GM12878 (cell line): ENCODE data around the gene PYGM. TPM values are rescaled to one million over a fixed set of nuclear protein-coding genes. Genes with fewer than 3 reads are reported as not detected.

Experiments used
- ATAC-seq: fragments of 200-7000 bp; cut with Tn5 transposase; 3 replicates; pipeline ENCODE4 v1.9.1; 2020; ENCODE audit warnings: mild to moderate bottlenecking, moderate library complexity
- BruUV-seq: library from RNA; stranded (reverse); fragments of 400-500 nt; replicated peaks from 2 replicates; lab custom pipeline; 2021; lab: Mats Ljungman, UMichigan
- CTCF ChIA-PET: fragments of 300-600 bp; sonication (Branson Sonifier 250); formaldehyde crosslinking; extraction: SDS; loops from one replicate; lab custom pipeline; 2021; ENCODE audit warnings: inconsistent platforms; lab: Yijun Ruan, JAX
- POLR2A ChIA-PET: fragments of 350-600 bp; formaldehyde crosslinking; extraction: SDS; loops from one replicate; lab custom pipeline; 2021; ENCODE audit warnings: inconsistent platforms; lab: Charles Lee
- RAD21 ChIA-PET: fragments of 300-600 bp; sonication (Branson Sonifier 250); formaldehyde crosslinking; loops from one replicate; lab custom pipeline; 2023; ENCODE audit warnings: antibody characterized with exemption; ENCODE audit not compliant: unreplicated experiment; lab: Charles Lee
- SMC1A ChIA-PET: fragments of 300-600 bp; sonication (Branson Sonifier 250); formaldehyde crosslinking; loops from one replicate; lab custom pipeline; 2023; ENCODE audit not compliant: unreplicated experiment, uncharacterized antibody; lab: Charles Lee
- DNase-seq: peaks from one replicate; pipeline ENCODE4 v3.0.0-alpha.2; 2011; ENCODE audit warnings: low read depth, low spot score
- FAIRE-seq: peaks from 3 replicates; lab custom pipeline; 2011; peaks lifted over from hg19 to GRCh38; lab: Jason Lieb, UNC
- H2AFZ ChIP-seq: 2 replicates; pipeline ENCODE4 v1.6.0; 2011; ENCODE audit warnings: low read depth, low read length, control low read depth; ENCODE audit not compliant: control insufficient read depth
- H3K27ac ChIP-seq: 2 replicates; pipeline ENCODE4 v1.5.1; 2011; ENCODE audit warnings: control low read depth; ENCODE audit not compliant: control insufficient read depth, insufficient read depth
- H3K27me3 ChIP-seq, 2 experiments: replicated peaks in 1 of 2; 2 replicates each; pipeline versions ENCODE4 v1.6.0 to v1.6.1; 2011; ENCODE audit warnings: low read length in 1 of 2; ENCODE audit not compliant: control insufficient read depth in 2 of 2, insufficient read depth in 2 of 2
- H3K36me3 ChIP-seq, 2 experiments: 2 replicates each; pipeline ENCODE4 v1.5.1; 2011; ENCODE audit warnings: low read length in 1 of 2; ENCODE audit not compliant: control insufficient read depth in 2 of 2, insufficient read depth in 2 of 2
- H3K4me1 ChIP-seq: 2 replicates; pipeline ENCODE4 v1.6.1; 2011; ENCODE audit warnings: mild to moderate bottlenecking, low read length, moderate library complexity, mixed read lengths; ENCODE audit not compliant: control insufficient read depth, insufficient read depth
- H3K4me2 ChIP-seq: 2 replicates; pipeline ENCODE4 v1.6.0; 2011; ENCODE audit warnings: control low read depth; ENCODE audit not compliant: control insufficient read depth, insufficient read depth
- H3K4me3 ChIP-seq: fragments of 200-600 bp; sonication (generic); 2 replicates; pipeline ENCODE4 v1.5.1; 2016
- H3K79me2 ChIP-seq: 2 replicates; pipeline ENCODE4 v1.6.0; 2011; ENCODE audit warnings: low read length; ENCODE audit not compliant: control insufficient read depth, insufficient read depth
- H3K9ac ChIP-seq: 2 replicates; pipeline ENCODE4 v1.8.0; 2011; ENCODE audit warnings: low read length, control low read depth, mixed read lengths; ENCODE audit not compliant: control insufficient read depth, insufficient read depth
- H3K9me3 ChIP-seq: replicated peaks from 3 replicates; pipeline ENCODE4 v1.5.1; 2011; ENCODE audit warnings: mild to moderate bottlenecking, low read length; ENCODE audit not compliant: control insufficient read depth, insufficient read depth
- H4K20me1 ChIP-seq: 2 replicates; pipeline ENCODE4 v1.6.0; 2011; ENCODE audit not compliant: control insufficient read depth, insufficient read depth
- BMI1 ChIP-seq: fragments of 450-650 bp; IDR thresholded peaks from 2 replicates; pipeline ENCODE4 v1.6.1; 2016; ENCODE audit warnings: mild to moderate bottlenecking, moderate library complexity, borderline replicate concordance
- CHD1 ChIP-seq: IDR thresholded peaks from 2 replicates; pipeline ENCODE4 v1.6.1; 2012; ENCODE audit warnings: low read depth, low read length, improper control_type of control experiment
- ESRRA ChIP-seq: IDR thresholded peaks from 2 replicates; pipeline ENCODE4 v1.6.1; 2012; ENCODE audit warnings: mild to moderate bottlenecking, low read length, improper control_type of control experiment
- MTA2 ChIP-seq: fragments of 450-650 bp; IDR thresholded peaks from 2 replicates; pipeline ENCODE4 v1.6.1; 2016; ENCODE audit warnings: low read depth, mild to moderate bottlenecking, moderate library complexity
- RAD51 ChIP-seq: fragments of 450-650 bp; IDR thresholded peaks from 2 replicates; pipeline ENCODE4 v1.6.1; 2016; ENCODE audit warnings: moderate library complexity, mild to moderate bottlenecking, inconsistent platforms
- RFX5 ChIP-seq: IDR thresholded peaks from 2 replicates; pipeline ENCODE4 v1.6.1; 2011; ENCODE audit warnings: low read depth, low read length, improper control_type of control experiment
- SMAD5 ChIP-seq: IDR thresholded peaks from 2 replicates; pipeline ENCODE4 v1.6.1; 2016; ENCODE audit warnings: antibody characterized with exemption, low read depth
- SPI1 ChIP-seq: IDR thresholded peaks from 2 replicates; pipeline ENCODE4 v1.6.1; 2011; ENCODE audit warnings: low read depth, mild to moderate bottlenecking, low read length, moderate library complexity, borderline replicate concordance; ENCODE audit not compliant: insufficient read depth
- WGBS: methylation state at CpG from one replicate; pipeline ENCODE4 v1.1.6; 2016; ENCODE audit warnings: low lambda C conversion rate; ENCODE audit not compliant: insufficient replicate concordance, insufficient coverage; ENCODE audit errors: missing lambda C conversion rate; 5-methylcytosine and 5-hydroxymethylcytosine counted together
- in situ Hi-C: fragments of 300-500 bp; cut with MboI; formaldehyde crosslinking; loops from 9 replicates; pipeline ENCODE4 v1.14.3; 2018; ENCODE audit warnings: mixed read lengths
- intact Hi-C: fragments of 100-400 bp; cut with micrococcal nuclease; formaldehyde crosslinking; loops from one replicate; pipeline ENCODE4 v1.14.2; 2022; ENCODE audit not compliant: unreplicated experiment
- polyA plus RNA-seq, 11 experiments: library from polyadenylated mRNA; depleted of rRNA in 4 of 11; unstranded in 6 of 11; stranded (reverse) in 5 of 11; fragments of >200 nt; fragmentation: Nextera tagmentation in 4 of 11; fragmentation: Illumina TruSeq in 1 of 11; extraction: Ambion mirVana in 4 of 11; extraction: Trizol in 1 of 11; gene quantifications; 1 replicate in 1 of 11; 2 replicates in 10 of 11; pipeline versions ENCODE4 v1.2.1 to v1.2.3, GENCODE V29; 2011 to 2016; ENCODE audit warnings: inconsistent platforms in 2 of 11, missing spikeins in 2 of 11, low read depth in 1 of 11
- total RNA-seq, 4 experiments: library from RNA; depleted of rRNA in 3 of 4; stranded (reverse); fragments of >200 nt in 3 of 4; fragmentation: Illumina TruSeq in 1 of 4; extraction: Trizol in 1 of 4; gene quantifications; 2 replicates each; pipeline versions ENCODE4 v1.2.1 to v1.2.3, GENCODE V29; 2013 to 2021

Gene PYGM
- total and polyA plus RNA-seq, 10 of the 15 experiments (the other 5 are each of a cell fraction or from before 2014, with no cell fraction given) = 0.04 to 3.7 (median 0.27) TPM; not detected in 1

DNA sequence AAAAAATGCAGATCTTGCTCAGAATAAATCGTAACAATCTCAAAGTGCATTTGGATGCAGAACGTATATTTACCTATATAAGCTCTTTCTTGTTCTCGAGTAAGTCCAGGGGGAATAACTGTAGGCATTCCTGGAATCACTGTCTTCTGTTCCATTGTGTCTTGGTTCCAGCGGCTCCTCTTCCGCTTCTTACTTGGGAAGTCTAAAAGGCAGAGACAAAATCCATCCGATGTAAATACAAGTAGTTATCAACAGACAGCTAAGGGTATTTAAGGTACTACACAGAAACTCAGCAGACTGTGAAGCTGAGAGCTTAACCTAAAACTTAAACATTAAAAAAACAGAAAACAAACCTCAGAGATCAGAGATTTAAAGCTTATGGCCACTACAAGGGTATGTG lies 16.7 kb upstream of the PYGM start (continued):
- no peak for TF ChIP-seq CHD1

DNA sequence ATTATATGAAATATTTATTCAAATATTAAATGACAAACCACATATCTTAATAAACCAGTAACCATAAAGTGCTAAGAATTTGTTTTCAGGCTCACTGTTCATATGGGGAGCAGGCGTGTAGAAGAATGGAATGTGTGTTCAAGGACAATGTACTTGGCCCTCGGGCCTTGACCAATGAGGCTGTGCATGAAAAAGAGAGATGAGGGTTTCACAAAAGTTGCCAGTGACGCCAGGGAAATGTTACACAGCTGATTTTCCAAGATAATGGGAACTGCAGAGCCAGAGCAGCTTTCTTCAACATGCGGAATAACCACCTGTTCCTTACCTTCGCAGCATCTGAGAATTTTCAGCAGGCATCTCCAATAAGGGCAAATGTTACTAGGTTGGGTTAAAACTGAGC lies 14.4 kb upstream of the PYGM start:
- no peak for FAIRE-seq
- Histone ChIP-seq H3K36me3 (peaks cover 24 to 61% of the 10 kb centered on the region in 2 experiments), H3K27me3 (no peaks in the 10 kb centered on the region)
- no peak for ATAC-seq
- TF ChIP-seq BMI1 (no peak), MTA2 (no peak), SPI1 (no peak), RFX5 (no peak), ESRRA (no peak), SMAD5 (no peak), RAD51 (no peak)
- TF ChIP-seq, all 136 proteins: peak for 0
- Histone ChIP-seq H3K4me3 (0 out of 2 replicates have a peak overlapping the region, but pooled peaks have one; percentile 14), H3K4me1 (peaks cover 36% of the 10 kb centered on the region), H2AFZ (no peak overlapping the region), H3K4me2 (peak overlapping the region; percentile 80), H3K79me2 (peaks cover 66% of the 10 kb centered on the region), H3K27ac (no peak overlapping the region), H3K9me3 (no peaks in the 10 kb centered on the region; the same call in 2 of the 3 replicates), H4K20me1 (peaks cover 24% of the 10 kb centered on the region), H3K9ac (no peak overlapping the region)
- in situ Hi-C loops (no loop called here), intact Hi-C loops (loop anchor here (10.0 kb wide), 1 partner anchor 341 kb away; the partner anchor contains the start of genes TM7SF2 and ZNHIT2)
- SMC1A ChIA-PET = interaction anchor here (1.4 kb wide), 1 partner anchor 555 kb away, joined by 3 read pairs; no protein-coding TSS in a partner anchor
- POLR2A ChIA-PET = no interaction called here
- RAD21 ChIA-PET = interaction anchor here (1.1 to 2.1 kb wide), 2 partner anchors 35 to 86 kb away, joined by 4 to 5 read pairs; no protein-coding TSS in a partner anchor
- no peak for DNase-seq
- CTCF ChIA-PET = interaction anchor here (0.6 to 2.7 kb wide), 5 partner anchors 9 to 34 kb away, joined by 3 to 15 read pairs (median 4); no protein-coding TSS in a partner anchor
- no TSS peak for BruUV-seq
- 66% methylated on average over 5 of the region's 5 CpGs for WGBS
